OCI-LY7 (cell line): ENCODE results near the gene MAPT. TPM values are rescaled to one million over a fixed set of nuclear protein-coding genes. Genes with fewer than 3 reads are reported as not detected.

Experiments
- BruUV-seq: library from RNA; stranded (reverse); fragments of 400-500 nt; replicated peaks from 2 replicates; lab custom pipeline; 2021; lab: Mats Ljungman, UMichigan
- CTCF ChIA-PET: fragments of 300-600 bp; sonication (Branson Sonifier 250); formaldehyde crosslinking; loops from one replicate; lab custom pipeline; 2022; ENCODE audit warnings: antibody characterized with exemption; ENCODE audit not compliant: unreplicated experiment; lab: Charles Lee
- POLR2A ChIA-PET: fragments of 300-600 bp; sonication (Branson Sonifier 250); formaldehyde crosslinking; loops from one replicate; lab custom pipeline; 2022; ENCODE audit warnings: antibody characterized with exemption; lab: Charles Lee
- DNase-seq: peaks from one replicate; pipeline ENCODE4 v3.0.0-alpha.2; 2015; ENCODE audit warnings: low spot score
- H2AFZ ChIP-seq: fragments of 200-600 bp; sonication (generic), shearing (Covaris generic); 2 replicates; pipeline ENCODE4 v1.6.1; 2014; ENCODE audit warnings: mild to moderate bottlenecking, antibody characterized with exemption, low read length, moderate library complexity
- H3K27ac ChIP-seq: fragments of 200-600 bp; sonication (generic); 2 replicates; pipeline ENCODE4 v1.5.1; 2014; ENCODE audit warnings: mixed run types, low read depth, mild to moderate bottlenecking, moderate library complexity, low read length, inconsistent platforms; ENCODE audit not compliant: poor library complexity, severe bottlenecking
- H3K36me3 ChIP-seq: fragments of 200-600 bp; sonication (generic); 2 replicates; pipeline ENCODE4 v1.6.1; 2014; ENCODE audit warnings: mild to moderate bottlenecking, antibody characterized with exemption, low read length, moderate library complexity, mixed read lengths; ENCODE audit not compliant: insufficient read depth
- H3K4me1 ChIP-seq: fragments of 200-600 bp; sonication (generic); 2 replicates; pipeline ENCODE4 v1.5.1; 2014; ENCODE audit warnings: mild to moderate bottlenecking, low read length; ENCODE audit not compliant: insufficient read depth, poor library complexity, severe bottlenecking
- H3K4me2 ChIP-seq: fragments of 200-600 bp; sonication (generic); 2 replicates; pipeline ENCODE4 v1.6.1; 2014; ENCODE audit warnings: mild to moderate bottlenecking, low read length
- H3K4me3 ChIP-seq: fragments of 200-600 bp; sonication (generic); 2 replicates; pipeline ENCODE4 v1.5.1; 2014; ENCODE audit warnings: mild to moderate bottlenecking, low read depth, low read length; ENCODE audit not compliant: poor library complexity, severe bottlenecking
- H3K79me2 ChIP-seq: fragments of 200-600 bp; sonication (generic); 2 replicates; pipeline ENCODE4 v1.6.1; 2016; ENCODE audit warnings: low read depth, mild to moderate bottlenecking, low read length, moderate library complexity, mixed read lengths; ENCODE audit not compliant: insufficient read depth
- H3K9me2 ChIP-seq: fragments of 200-600 bp; sonication (generic); 2 replicates; pipeline ENCODE4 v1.6.1; 2016; ENCODE audit warnings: mild to moderate bottlenecking, low read length, mixed read lengths; ENCODE audit not compliant: insufficient read depth
- H3K9me3 ChIP-seq: fragments of 200-600 bp; sonication (generic); 2 replicates; pipeline ENCODE4 v1.6.1; 2014; ENCODE audit warnings: mild to moderate bottlenecking, mixed run types, low read length, mixed read lengths
- H4K20me1 ChIP-seq: fragments of 200-600 bp; sonication (generic); 2 replicates; pipeline ENCODE4 v1.6.1; 2014; ENCODE audit warnings: mild to moderate bottlenecking, antibody characterized with exemption, low read length, moderate library complexity, mixed read lengths; ENCODE audit not compliant: insufficient read depth
- CTCF ChIP-seq: fragments of 200-600 bp; sonication (generic); conservative IDR thresholded peaks from 2 replicates; pipeline ENCODE4 v1.5.1; 2014; ENCODE audit warnings: mild to moderate bottlenecking, antibody characterized with exemption, low read length, moderate library complexity, mixed read lengths
- EZH2phosphoT487 ChIP-seq: fragments of 200-600 bp; sonication (generic); IDR thresholded peaks from 2 replicates; pipeline ENCODE4 v1.6.1; 2018; ENCODE audit warnings: low read depth, borderline replicate concordance, mild to moderate bottlenecking, mixed run types, antibody characterized with exemption, low read length, moderate library complexity, mixed read lengths
- intact Hi-C: fragments of 100-400 bp; cut with micrococcal nuclease; formaldehyde crosslinking; loops from one replicate; pipeline ENCODE4 v1.10.0; 2022; ENCODE audit not compliant: unreplicated experiment
- total RNA-seq, 2 experiments: library from RNA; depleted of rRNA in 1 of 2; stranded (reverse); fragments of >200 nt in 1 of 2; shearing (Covaris generic) in 1 of 2; gene quantifications; 2 replicates each; pipeline ENCODE4 v1.2.3, GENCODE V29; 2014 to 2022

Gene MAPT
- total RNA-seq, 2 experiments from 2014 or later, result 0.44 TPM; not detected in 1

- ChIA-PET CTCF (no interaction called here), POLR2A (no interaction called here)
- Histone ChIP-seq H3K36me3 (no peaks in the 10 kb centered on the region), H3K9me2 (no peaks in the 10 kb centered on the region), H2AFZ (no peak overlapping the region), H4K20me1 (no peaks in the 10 kb centered on the region), H3K4me3 (no peak overlapping the region), H3K79me2 (no peaks in the 10 kb centered on the region), H3K27ac (no peak overlapping the region), H3K4me1 (no peaks in the 10 kb centered on the region), H3K9me3 (no peaks in the 10 kb centered on the region), H3K4me2 (no peak overlapping the region)
- BruUV-seq, result no TSS peak
- intact Hi-C loops, result no loop called here
- no peak for DNase-seq
- TF ChIP-seq CTCF (no peak), EZH2phosphoT487 (no peak)
Measured at GRCh38 chr17:46000292-46000691, 105.9 kb downstream of the MAPT start.

- CTCF ChIA-PET, result no interaction called here
- POLR2A ChIA-PET, result no interaction called here
- TF ChIP-seq EZH2phosphoT487 (no peak), CTCF (no peak)
Measured at GRCh38 chr17:46000757-46001156, 106.4 kb downstream of the MAPT start.

GRCh38 chr17:46001390-46002310 lies 107.3 kb downstream of the MAPT start:
- CTCF ChIA-PET, result no interaction called here

More at GRCh38 chr17:46000757-46001156, 106.4 kb downstream of the MAPT start:
- Histone ChIP-seq H3K9me2 (no peaks in the 10 kb centered on the region), H3K27ac (no peak overlapping the region), H3K4me1 (no peaks in the 10 kb centered on the region), H2AFZ (no peak overlapping the region), H3K9me3 (no peaks in the 10 kb centered on the region), H3K36me3 (no peaks in the 10 kb centered on the region), H3K79me2 (no peaks in the 10 kb centered on the region), H4K20me1 (no peaks in the 10 kb centered on the region), H3K4me2 (no peak overlapping the region), H3K4me3 (no peak overlapping the region)
- intact Hi-C loops, result no loop called here
- BruUV-seq, result no TSS peak
- no peak for DNase-seq

More at GRCh38 chr17:46001390-46002310, 107.3 kb downstream of the MAPT start:
- BruUV-seq, result no TSS peak
- Histone ChIP-seq H3K79me2 (no peaks in the 10 kb centered on the region), H4K20me1 (no peaks in the 10 kb centered on the region), H3K9me3 (no peaks in the 10 kb centered on the region), H3K4me1 (no peaks in the 10 kb centered on the region), H2AFZ (no peak overlapping the region), H3K36me3 (no peaks in the 10 kb centered on the region), H3K4me2 (no peak overlapping the region), H3K27ac (no peak overlapping the region), H3K4me3 (no peak overlapping the region), H3K9me2 (no peaks in the 10 kb centered on the region)
- DNase-seq, result no peak
- POLR2A ChIA-PET, result no interaction called here
- no peak for TF ChIP-seq EZH2phosphoT487
- no peak for TF ChIP-seq CTCF
- intact Hi-C loops, result loop anchor here (2.0 kb wide), 1 partner anchor 211 kb away; no protein-coding TSS in a partner anchor
